Gastrocnemius medialis (tissue), 4 donors: Measurements from ENCODE around the gene RSPH1. TPM values are rescaled to one million over a fixed set of nuclear protein-coding genes. Genes with fewer than 3 reads are reported as not detected.

Experiments
- ATAC-seq, 2 donors: fragments of 150-250 bp; one replicate each; pipeline ENCODE4 v1.9.1; 2016
- DNase-seq, 2 donors: peaks; one replicate each; pipeline ENCODE4 v3.0.0-alpha.2; 2019
- H3K27ac ChIP-seq, 4 donors: fragments of 200-600 bp; sonication (generic); 1 replicate in 1 of 4; 2 replicates in 3 of 4; pipeline ENCODE4 v1.5.1; 2016 to 2018; ENCODE audit warnings: mild to moderate bottlenecking in 2 of 4, moderate library complexity in 1 of 4
- H3K27me3 ChIP-seq, 3 donors: fragments of 200-600 bp; sonication (generic) in 2 of 3; 1 replicate in 1 of 3; 2 replicates in 2 of 3; pipeline versions ENCODE4 v1.5.1 to v1.6.0; 2016 to 2019; ENCODE audit warnings: mild to moderate bottlenecking in 1 of 3, moderate library complexity in 1 of 3
- H3K36me3 ChIP-seq, 2 donors: fragments of 200-600 bp; sonication (generic) in 1 of 2; one replicate each; pipeline ENCODE4 v1.5.1; 2017 to 2018
- H3K4me1 ChIP-seq, 2 donors: fragments of 200-600 bp; sonication (generic) in 1 of 2; one replicate each; pipeline ENCODE4 v1.5.1; 2016 to 2017; ENCODE audit warnings: mild to moderate bottlenecking in 2 of 2
- H3K4me3 ChIP-seq, 4 donors: fragments of 200-600 bp; sonication (generic) in 3 of 4; 1 replicate in 1 of 4; 2 replicates in 3 of 4; pipeline ENCODE4 v1.5.1; 2016 to 2019; ENCODE audit warnings: mild to moderate bottlenecking in 2 of 4
- H3K9me3 ChIP-seq, 3 donors: fragments of 200-600 bp; sonication (generic) in 2 of 3; 1 replicate in 1 of 3; 2 replicates in 2 of 3; pipeline ENCODE4 v1.5.1; 2016 to 2019
- CTCF ChIP-seq, 5 experiments: fragments of 450-650 bp in 3 of 5; fragments of 200-600 bp in 2 of 5; sonication (generic) in 2 of 5; IDR thresholded peaks in 4 of 5; conservative IDR thresholded peaks in 1 of 5; 1 replicate in 4 of 5; 2 replicates in 1 of 5; pipeline ENCODE4 v1.5.1; 2016 to 2019; ENCODE audit warnings: antibody characterized with exemption in 5 of 5, mild to moderate bottlenecking in 3 of 5, moderate library complexity in 3 of 5
- POLR2A ChIP-seq, 2 donors: fragments of 450-650 bp; IDR thresholded peaks; one replicate each; pipeline ENCODE4 v1.6.1; 2017; ENCODE audit warnings: antibody characterized with exemption in 2 of 2, mild to moderate bottlenecking in 2 of 2, moderate library complexity in 2 of 2
- in situ Hi-C, 4 donors: fragments of 200-750 bp; cut with MboI; loops; one replicate each; pipeline versions ENCODE4 v1.15.0 to v1.8.0; 2017; ENCODE audit warnings: low sequenced_read_pairs in 4 of 4
- intact Hi-C: fragments of 100-400 bp; cut with DNase I; formaldehyde crosslinking; loops from one replicate; pipeline ENCODE4 v1.15.1; 2023; ENCODE audit warnings: low total_unique reads
- total RNA-seq, 4 donors: library from RNA; depleted of rRNA; stranded (reverse); fragments of >200 nt; gene quantifications; one replicate each; pipeline versions ENCODE4 v1.1.0 to v1.2.3, GENCODE V29; 2016

RSPH1 gene
- total RNA-seq, 4 donors from 2014 or later, result 0.29 TPM; not detected in 3

- in situ Hi-C loops, result no loop called here
Observed at GRCh38 chr21:42542596-42542995, 46.6 kb upstream of the RSPH1 start.

GRCh38 chr21:42542196-42542595 is 46.2 kb upstream of the RSPH1 start:
- Histone ChIP-seq H3K9me3 (no peaks in the 10 kb centered on the region), H3K4me3 (no peak overlapping the region), H3K36me3 (peaks cover 0 to 38% of the 10 kb centered on the region in 2 donors), H3K4me1 (no peaks in the 10 kb centered on the region), H3K27me3 (no peaks in the 10 kb centered on the region), H3K27ac (no peak overlapping the region)
- intact Hi-C loops (no loop called here), in situ Hi-C loops (no loop called here)
- DNase-seq (peak in 1 of 2 donors; percentile 8), ATAC-seq (no peak)
- no peak for TF ChIP-seq POLR2A (IDR thresholded peaks at IDR 0.05)
- no peak for TF ChIP-seq CTCF (IDR thresholded peaks at IDR 0.05 in 4 of 5, conservative IDR thresholded peaks at IDR 0.05 in 1 of 5)

More at GRCh38 chr21:42542596-42542995, 46.6 kb upstream of the RSPH1 start:
- no peak for ATAC-seq
- intact Hi-C loops, result no loop called here
- peak in 1 of 2 donors; percentile 7 for DNase-seq
- H3K4me3 ChIP-seq, result no peak overlapping the region
- peaks cover 0 to 41% of the 10 kb centered on the region in 2 donors for H3K36me3 ChIP-seq
- TF ChIP-seq POLR2A (IDR thresholded peaks at IDR 0.05) (no peak), CTCF (IDR thresholded peaks at IDR 0.05 in 4 of 5, conservative IDR thresholded peaks at IDR 0.05 in 1 of 5) (no peak)
- no peaks in the 10 kb centered on the region for H3K27me3 ChIP-seq
- no peaks in the 10 kb centered on the region for H3K4me1 ChIP-seq
- no peaks in the 10 kb centered on the region for H3K9me3 ChIP-seq
- H3K27ac ChIP-seq, result no peak overlapping the region

GRCh38 chr21:42541618-42542017 is 45.6 kb upstream of the RSPH1 start:
- H3K27me3 ChIP-seq, result no peaks in the 10 kb centered on the region
- H3K27ac ChIP-seq, result no peak overlapping the region
- intact Hi-C loops (no loop called here), in situ Hi-C loops (no loop called here)
- DNase-seq (no peak), ATAC-seq (no peak)
- TF ChIP-seq CTCF (IDR thresholded peaks at IDR 0.05 in 4 of 5, conservative IDR thresholded peaks at IDR 0.05 in 1 of 5), result no peak
- no peak for TF ChIP-seq POLR2A (IDR thresholded peaks at IDR 0.05)
- H3K9me3 ChIP-seq, result no peaks in the 10 kb centered on the region
- H3K36me3 ChIP-seq, result peaks cover 0 to 35% of the 10 kb centered on the region in 2 donors
- H3K4me3 ChIP-seq, result no peak overlapping the region
- no peaks in the 10 kb centered on the region for H3K4me1 ChIP-seq

- Histone ChIP-seq H3K4me1 (peaks cover 0 to 3% of the 10 kb centered on the region in 2 donors), H3K27me3 (no peaks in the 10 kb centered on the region), H3K9me3 (no peaks in the 10 kb centered on the region), H3K4me3 (no peak overlapping the region), H3K36me3 (peaks cover 0 to 30% of the 10 kb centered on the region in 2 donors), H3K27ac (no peak overlapping the region)
- TF ChIP-seq CTCF (IDR thresholded peaks at IDR 0.05 in 4 of 5, conservative IDR thresholded peaks at IDR 0.05 in 1 of 5) (no peak), POLR2A (IDR thresholded peaks at IDR 0.05) (no peak)
- ATAC-seq (no peak), DNase-seq (no peak)
- intact Hi-C loops, result no loop called here
- in situ Hi-C loops, result no loop called here
Observed at GRCh38 chr21:42541174-42541573, 45.1 kb upstream of the RSPH1 start.

- DNase-seq (no peak), ATAC-seq (no peak)
- in situ Hi-C loops, result no loop called here
- intact Hi-C loops, result no loop called here
- H3K27me3 ChIP-seq, result no peaks in the 10 kb centered on the region
- no peak for TF ChIP-seq CTCF (IDR thresholded peaks at IDR 0.05 in 4 of 5, conservative IDR thresholded peaks at IDR 0.05 in 1 of 5)
- no peaks in the 10 kb centered on the region for H3K9me3 ChIP-seq
- H3K4me1 ChIP-seq, result peaks cover 5 to 11% of the 10 kb centered on the region in 2 donors
- no peak overlapping the region for H3K27ac ChIP-seq
- H3K4me3 ChIP-seq, result no peak overlapping the region
- H3K36me3 ChIP-seq, result peaks cover 0 to 23% of the 10 kb centered on the region in 2 donors
Observed at GRCh38 chr21:42540396-42540795, 44.4 kb upstream of the RSPH1 start.
